SK-N-SH (cell line): ENCODE measurements around the gene ZNF587B. TPM values are rescaled to one million over a fixed set of nuclear protein-coding genes. Genes with fewer than 3 reads are reported as not detected.
"Not testable (repeated sequence)": the region's sequence is repeated elsewhere in the genome, so short reads cannot be mapped to it uniquely, and the experiment has no call there.

ENCODE experiments used
- CTCF ChIA-PET: fragments of 300-600, 350-600 bp; formaldehyde crosslinking; extraction: SDS; loops from one replicate; lab custom pipeline; 2021; lab: Yijun Ruan, JAX
- POLR2A ChIA-PET: fragments of 350-600 bp; sonication (Branson Sonifier 250); formaldehyde crosslinking; extraction: SDS; loops from one replicate; lab custom pipeline; 2020; ENCODE audit warnings: antibody characterized with exemption, inconsistent platforms; lab: Yijun Ruan, JAX
- DNase-seq: peaks from one replicate; pipeline ENCODE4 v3.0.0; 2012
- H2AFZ ChIP-seq: fragments of 200-600 bp; sonication (generic); 2 replicates; pipeline ENCODE4 v1.8.1; 2016; ENCODE audit warnings: antibody characterized with exemption, mild to moderate bottlenecking, low read depth
- H3F3A ChIP-seq: fragments of 200-600 bp; sonication (generic); replicated peaks from 2 replicates; pipeline ENCODE3; 2016; ENCODE audit warnings: antibody characterized with exemption, mild to moderate bottlenecking; ENCODE audit not compliant: insufficient read depth
- H3K27ac ChIP-seq, 2 experiments: fragments of 200-500 bp in 1 of 2; fragments of 200-600 bp in 1 of 2; sonication (Bioruptor generic) in 1 of 2; sonication (generic), shearing (Covaris generic) in 1 of 2; 2 replicates each; pipeline versions ENCODE4 v1.5.1 to v1.6.1; 2014 to 2016; ENCODE audit warnings: low read depth in 2 of 2, inconsistent platforms in 1 of 2, low read length in 1 of 2, mild to moderate bottlenecking in 1 of 2, mixed read lengths in 1 of 2
- H3K27me3 ChIP-seq: fragments of 200-600 bp; sonication (generic), shearing (Covaris generic); 2 replicates; pipeline ENCODE4 v1.6.1; 2016; ENCODE audit warnings: mixed run types; ENCODE audit not compliant: insufficient read depth
- H3K36me3 ChIP-seq, 2 experiments: fragments of 200-500 bp in 1 of 2; fragments of 200-600 bp in 1 of 2; sonication (Bioruptor generic) in 1 of 2; sonication (generic) in 1 of 2; replicated peaks in 1 of 2; 2 replicates each; pipeline versions ENCODE3 to v1.5.1; 2014 to 2016; ENCODE audit warnings: low read length in 1 of 2, mild to moderate bottlenecking in 1 of 2; ENCODE audit not compliant: insufficient read depth in 2 of 2, control insufficient read depth in 1 of 2
- H3K4me1 ChIP-seq, 2 experiments: fragments of 200-500 bp in 1 of 2; fragments of 200-600 bp in 1 of 2; sonication (Bioruptor generic) in 1 of 2; sonication (generic), shearing (Covaris generic) in 1 of 2; 2 replicates each; pipeline versions ENCODE4 v1.5.1 to v1.6.1; 2014 to 2016; ENCODE audit warnings: low read depth in 1 of 2, low read length in 1 of 2, mixed run types in 1 of 2; ENCODE audit not compliant: insufficient read depth in 2 of 2, control insufficient read depth in 1 of 2
- H3K4me2 ChIP-seq: fragments of 200-600 bp; sonication (generic), shearing (Covaris generic); 2 replicates; pipeline ENCODE4 v1.6.1; 2017; ENCODE audit warnings: mixed run types
- H3K4me3 ChIP-seq, 2 experiments: fragments of 200-500 bp in 1 of 2; fragments of 200-600 bp in 1 of 2; sonication (Bioruptor generic) in 1 of 2; sonication (generic), shearing (Covaris generic) in 1 of 2; 2 replicates each; pipeline versions ENCODE4 v1.5.1 to v1.8.1; 2014 to 2016; ENCODE audit warnings: low read depth in 2 of 2, inconsistent platforms in 1 of 2, low read length in 1 of 2, mild to moderate bottlenecking in 1 of 2, mixed read lengths in 1 of 2, moderate library complexity in 1 of 2
- H3K79me2 ChIP-seq: fragments of 200-600 bp; sonication (generic); 2 replicates; pipeline ENCODE4 v1.8.1; 2017; ENCODE audit warnings: mild to moderate bottlenecking; ENCODE audit not compliant: insufficient read depth
- H3K9ac ChIP-seq: fragments of 200-600 bp; sonication (generic); 2 replicates; pipeline ENCODE4 v1.6.1; 2017; ENCODE audit warnings: mixed run types
- H3K9me2 ChIP-seq: fragments of 200-600 bp; sonication (generic); 2 replicates; pipeline ENCODE4 v1.6.1; 2017; ENCODE audit warnings: mixed run types
- H3K9me3 ChIP-seq: fragments of 200-600 bp; sonication (generic); 2 replicates; pipeline ENCODE4 v1.6.1; 2017; ENCODE audit warnings: mixed run types, mild to moderate bottlenecking, moderate library complexity
- H4K20me1 ChIP-seq: fragments of 200-600 bp; sonication (generic); 2 replicates; pipeline ENCODE4 v1.6.1; 2017; ENCODE audit warnings: mild to moderate bottlenecking, mixed run types; ENCODE audit not compliant: insufficient read depth
- FOSL2 ChIP-seq: IDR thresholded peaks from 2 replicates; pipeline ENCODE4 v1.4.0; 2012; ENCODE audit warnings: low read depth, mild to moderate bottlenecking, moderate library complexity, borderline replicate concordance
- GABPA ChIP-seq: IDR thresholded peaks from 2 replicates; pipeline ENCODE4 v1.4.0; 2012; ENCODE audit warnings: low read depth, mild to moderate bottlenecking
- JUND ChIP-seq: IDR thresholded peaks from 2 replicates; pipeline ENCODE4 v1.4.0; 2012
- MEF2A ChIP-seq: IDR thresholded peaks from 2 replicates; pipeline ENCODE4 v1.4.0; 2012; ENCODE audit warnings: low read depth, borderline replicate concordance
- MXI1 ChIP-seq: IDR thresholded peaks from 2 replicates; pipeline ENCODE4 v1.6.1; 2012; ENCODE audit warnings: mild to moderate bottlenecking, low read depth, low read length, improper control_type of control experiment
- NFIC ChIP-seq: IDR thresholded peaks from 2 replicates; pipeline ENCODE4 v1.4.0; 2012; ENCODE audit warnings: borderline replicate concordance
- RCOR1 ChIP-seq: fragments of 150-350 bp; IDR thresholded peaks from 2 replicates; pipeline ENCODE4 v1.6.1; 2017; ENCODE audit warnings: antibody characterized with exemption, low read length
- TCF12 ChIP-seq: IDR thresholded peaks from 2 replicates; pipeline ENCODE4 v1.4.0; 2012
- TEAD4 ChIP-seq: IDR thresholded peaks from 2 replicates; pipeline ENCODE4 v1.4.0; 2012; ENCODE audit warnings: mild to moderate bottlenecking, borderline replicate concordance; ENCODE audit not compliant: insufficient read depth
- WGBS: methylation state at CpG from one replicate; pipeline ENCODE4 v1.1.6; 2017; ENCODE audit warnings: low lambda C conversion rate; 5-methylcytosine and 5-hydroxymethylcytosine counted together
- polyA plus RNA-seq, 3 experiments: library from polyadenylated mRNA; depleted of rRNA; stranded (reverse); fragments of >200 nt; gene quantifications; 2 replicates each; pipeline ENCODE4 v1.2.3, GENCODE V29; 2012
- TF ChIP-seq, protein P1 (sequence below): fragments of 150-350 bp; IDR thresholded peaks from 2 replicates; pipeline ENCODE4 v1.6.1; 2016; ENCODE audit warnings: mild to moderate bottlenecking, low read depth, low read length
- TF ChIP-seq, protein P2 (sequence below): IDR thresholded peaks from 2 replicates; pipeline ENCODE4 v1.4.0; 2012; ENCODE audit warnings: low read depth, borderline replicate concordance
- TF ChIP-seq, protein P3 (sequence below): IDR thresholded peaks from 2 replicates; pipeline ENCODE4; 2012

ZNF587B gene
- polyA plus RNA-seq, 1 of the 3 experiments (the other 2 are of a cell fraction) = 2.4 TPM

- 0 out of 2 replicates have a peak, but pooled peaks have one; percentile 25 for TF ChIP-seq RCOR1
- TF ChIP-seq, protein P1, sequence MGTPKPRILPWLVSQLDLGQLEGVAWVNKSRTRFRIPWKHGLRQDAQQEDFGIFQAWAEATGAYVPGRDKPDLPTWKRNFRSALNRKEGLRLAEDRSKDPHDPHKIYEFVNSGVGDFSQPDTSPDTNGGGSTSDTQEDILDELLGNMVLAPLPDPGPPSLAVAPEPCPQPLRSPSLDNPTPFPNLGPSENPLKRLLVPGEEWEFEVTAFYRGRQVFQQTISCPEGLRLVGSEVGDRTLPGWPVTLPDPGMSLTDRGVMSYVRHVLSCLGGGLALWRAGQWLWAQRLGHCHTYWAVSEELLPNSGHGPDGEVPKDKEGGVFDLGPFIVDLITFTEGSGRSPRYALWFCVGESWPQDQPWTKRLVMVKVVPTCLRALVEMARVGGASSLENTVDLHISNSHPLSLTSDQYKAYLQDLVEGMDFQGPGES = no peak
- no peak for TF ChIP-seq TEAD4
- TF ChIP-seq MXI1 = peak; percentile 86; the same call in 1 of the 2 replicates
- TF ChIP-seq MEF2A = no peak
- TF ChIP-seq FOSL2 = no peak
- TF ChIP-seq GABPA = peak; percentile 80
- TF ChIP-seq TCF12 = no peak
- TF ChIP-seq, protein P2, sequence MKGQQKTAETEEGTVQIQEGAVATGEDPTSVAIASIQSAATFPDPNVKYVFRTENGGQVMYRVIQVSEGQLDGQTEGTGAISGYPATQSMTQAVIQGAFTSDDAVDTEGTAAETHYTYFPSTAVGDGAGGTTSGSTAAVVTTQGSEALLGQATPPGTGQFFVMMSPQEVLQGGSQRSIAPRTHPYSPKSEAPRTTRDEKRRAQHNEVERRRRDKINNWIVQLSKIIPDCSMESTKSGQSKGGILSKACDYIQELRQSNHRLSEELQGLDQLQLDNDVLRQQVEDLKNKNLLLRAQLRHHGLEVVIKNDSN = peak; percentile 83
- no peak for TF ChIP-seq JUND
Observed at GRCh38 chr19:57888560-57889231, 58.6 kb downstream of the ZNF587B start, which contains the start of gene ZNF814 (continued).

- POLR2A ChIA-PET, DNase-seq: not testable (repeated sequence)
Observed at GRCh38 chr19:57890706-57891105, 60.6 kb downstream of the ZNF587B start.

More at GRCh38 chr19:57890706-57891105, 60.6 kb downstream of the ZNF587B start:
- 33% methylated on average over 3 of the region's 3 CpGs for WGBS
- H3K27ac ChIP-seq, H3K27me3 ChIP-seq, H3K9ac ChIP-seq, H3K4me2 ChIP-seq, H3K4me3 ChIP-seq, H3K36me3 ChIP-seq, H3K4me1 ChIP-seq, H3K9me3 ChIP-seq, CTCF ChIA-PET, H3K9me2 ChIP-seq, H3F3A ChIP-seq, H4K20me1 ChIP-seq, H2AFZ ChIP-seq, H3K79me2 ChIP-seq: not testable (repeated sequence)
- TF ChIP-seq NFIC (peak; percentile 33; the same call in 1 of the 2 replicates), TCF12 (peak; percentile 53; the same call in 1 of the 2 replicates)
- TF ChIP-seq, protein P3, sequence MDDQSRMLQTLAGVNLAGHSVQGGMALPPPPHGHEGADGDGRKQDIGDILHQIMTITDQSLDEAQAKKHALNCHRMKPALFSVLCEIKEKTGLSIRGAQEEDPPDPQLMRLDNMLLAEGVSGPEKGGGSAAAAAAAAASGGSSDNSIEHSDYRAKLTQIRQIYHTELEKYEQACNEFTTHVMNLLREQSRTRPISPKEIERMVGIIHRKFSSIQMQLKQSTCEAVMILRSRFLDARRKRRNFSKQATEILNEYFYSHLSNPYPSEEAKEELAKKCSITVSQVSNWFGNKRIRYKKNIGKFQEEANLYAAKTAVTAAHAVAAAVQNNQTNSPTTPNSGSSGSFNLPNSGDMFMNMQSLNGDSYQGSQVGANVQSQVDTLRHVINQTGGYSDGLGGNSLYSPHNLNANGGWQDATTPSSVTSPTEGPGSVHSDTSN = peak; percentile 71

Other genes with a start within 250 kb of the ZNF587B start
- 2.1 and 2.4 TPM in 2 replicates for gene ZIK1, start 246.2 kb upstream of the ZNF587B start, polyA plus RNA-seq (2012; rRNA removed)
- 4.4 and 4.6 TPM in 2 replicates for gene ZNF530, start 230.4 kb upstream of the ZNF587B start, polyA plus RNA-seq (2012; rRNA removed)
- 9.6 and 9.8 TPM in 2 replicates for gene ZNF134, start 216.1 kb upstream of the ZNF587B start, polyA plus RNA-seq (2012; rRNA removed)
- gene ZNF211, start 197.1 kb upstream of the ZNF587B start, polyA plus RNA-seq (2012; rRNA removed) = 8.6 and 10.7 TPM in 2 replicates
- not detected in 2 replicates for gene ZSCAN4, start 161.4 kb upstream of the ZNF587B start, polyA plus RNA-seq (2012; rRNA removed)
- 4.9 and 5.9 TPM in 2 replicates for gene ZNF551, start 148.3 kb upstream of the ZNF587B start, polyA plus RNA-seq (2012; rRNA removed)
- gene ZNF154, start 121.1 kb upstream of the ZNF587B start, polyA plus RNA-seq (2012; rRNA removed) = not detected in 2 replicates
- not detected in 2 replicates for gene ZNF671, start 102.7 kb upstream of the ZNF587B start, polyA plus RNA-seq (2012; rRNA removed)
- 7.5 and 10.0 TPM in 2 replicates for gene ZNF776, start 83.5 kb upstream of the ZNF587B start, polyA plus RNA-seq (2012; rRNA removed)
- gene ZNF586, start 60.6 kb upstream of the ZNF587B start, polyA plus RNA-seq (2012; rRNA removed) = 3.5 and 3.7 TPM in 2 replicates
- 3.2 and 4.4 TPM in 2 replicates for gene ZNF552, start 15.4 kb upstream of the ZNF587B start, polyA plus RNA-seq (2012; rRNA removed)
- gene ZNF587, start 19.6 kb downstream of the ZNF587B start, polyA plus RNA-seq (2012; rRNA removed) = 7.4 and 12.1 TPM in 2 replicates
- 2.9 and 4.3 TPM in 2 replicates for gene ZNF814, start 58.7 kb downstream of the ZNF587B start, polyA plus RNA-seq (2012; rRNA removed)
- gene ZNF417, start 86.3 kb downstream of the ZNF587B start, polyA plus RNA-seq (2012; rRNA removed) = 1.7 and 3.0 TPM in 2 replicates
- 0.07 and 0.13 TPM in 2 replicates for gene ZNF418, start 105.1 kb downstream of the ZNF587B start, polyA plus RNA-seq (2012; rRNA removed)
- 3.7 and 4.3 TPM in 2 replicates for gene ZNF256, start 117.4 kb downstream of the ZNF587B start, polyA plus RNA-seq (2012; rRNA removed)
- not detected in 2 replicates for gene C19orf18, start 144.2 kb downstream of the ZNF587B start, polyA plus RNA-seq (2012; rRNA removed)
- 2.9 TPM in 2 replicates for gene ZNF606, start 172.5 kb downstream of the ZNF587B start, polyA plus RNA-seq (2012; rRNA removed)
- not detected in 2 replicates for gene ZSCAN1, start 203.7 kb downstream of the ZNF587B start, polyA plus RNA-seq (2012; rRNA removed)
- 0.41 and 0.54 TPM in 2 replicates for gene ZNF135, start 229.0 kb downstream of the ZNF587B start, polyA plus RNA-seq (2012; rRNA removed)